Measurements from ENCODE around the gene SLC15A2. TPM values are rescaled to one million over a fixed set of nuclear protein-coding genes. Genes with fewer than 3 reads are reported as not detected.
A peak's percentile ranks its signal among the peaks of the same experiment; 100 is the strongest.
"Not testable (repeated sequence)": the region's sequence is repeated elsewhere in the genome, so short reads cannot be mapped to it uniquely, and the experiment has no call there.

The SLC15A2 gene
- 39.2 TPM for total RNA-seq

GRCh38 chr3:121894301-121894990 is at the start of gene SLC15A2:
SLC15A2 (plus strand) TSS chr3:121894401; CDS start chr3:121894477, 76 bp downstream.
- peak; percentile 50 for DNase-seq (ENCODE audit: low spot score)

- DNase-seq (ENCODE audit: low spot score): no peak
Measured at GRCh38 chr3:121844892-121845291, 49.3 kb upstream of the SLC15A2 start.

- DNase-seq (ENCODE audit: low spot score): no peak
Measured at GRCh38 chr3:121852256-121852655, 41.9 kb upstream of the SLC15A2 start.

- DNase-seq (ENCODE audit: low spot score): no peak
Measured at GRCh38 chr3:121855555-121855954, 38.6 kb upstream of the SLC15A2 start.

- not testable (repeated sequence) for DNase-seq (ENCODE audit: low spot score)
Measured at GRCh38 chr3:121857778-121858177, 36.4 kb upstream of the SLC15A2 start.

- DNase-seq (ENCODE audit: low spot score): not testable (repeated sequence)
Measured at GRCh38 chr3:121863247-121863646, 31.0 kb upstream of the SLC15A2 start.

GRCh38 chr3:121863801-121864200 is 30.4 kb upstream of the SLC15A2 start:
- no peak for DNase-seq (ENCODE audit: low spot score)

- DNase-seq (ENCODE audit: low spot score): no peak
Measured at GRCh38 chr3:121869736-121870135, 24.5 kb upstream of the SLC15A2 start.

- DNase-seq (ENCODE audit: low spot score): no peak
Measured at GRCh38 chr3:121870717-121871116, 23.5 kb upstream of the SLC15A2 start.

GRCh38 chr3:121871430-121871829 is 22.8 kb upstream of the SLC15A2 start:
- DNase-seq (ENCODE audit: low spot score): no peak

GRCh38 chr3:121878411-121878810 is 15.8 kb upstream of the SLC15A2 start:
- DNase-seq (ENCODE audit: low spot score): no peak

GRCh38 chr3:121883507-121883906 is 10.7 kb upstream of the SLC15A2 start:
- DNase-seq (ENCODE audit: low spot score): no peak

- no peak for DNase-seq (ENCODE audit: low spot score)
Measured at GRCh38 chr3:121885386-121885785, 8.8 kb upstream of the SLC15A2 start.

- DNase-seq (ENCODE audit: low spot score): no peak
Measured at GRCh38 chr3:121895121-121895520, 920 bp downstream of the SLC15A2 start.

GRCh38 chr3:121895736-121896135 is 1.5 kb downstream of the SLC15A2 start:
- DNase-seq (ENCODE audit: low spot score): no peak

- no peak for DNase-seq (ENCODE audit: low spot score)
Measured at GRCh38 chr3:121896823-121897222, 2.6 kb downstream of the SLC15A2 start.

- DNase-seq (ENCODE audit: low spot score): no peak
Measured at GRCh38 chr3:121897296-121897695, 3.1 kb downstream of the SLC15A2 start.

- no peak for DNase-seq (ENCODE audit: low spot score)
Measured at GRCh38 chr3:121913305-121913990, 19.2 kb downstream of the SLC15A2 start.

GRCh38 chr3:121914081-121914998 is 20.1 kb downstream of the SLC15A2 start:
- DNase-seq (ENCODE audit: low spot score): no peak

GRCh38 chr3:121916189-121916588 is 22.0 kb downstream of the SLC15A2 start:
- DNase-seq (ENCODE audit: low spot score): no peak

- DNase-seq (ENCODE audit: low spot score): peak; percentile 71
Measured at GRCh38 chr3:121918779-121919483, 24.7 kb downstream of the SLC15A2 start.

- no peak for DNase-seq (ENCODE audit: low spot score)
Measured at GRCh38 chr3:121924734-121925133, 30.5 kb downstream of the SLC15A2 start.
